Progenitor cell of endocrine pancreas (in vitro differentiated cells): Measurements from ENCODE around the gene GALNT15. TPM values are rescaled to one million over a fixed set of nuclear protein-coding genes. Genes with fewer than 3 reads are reported as not detected.

Experiments
- DNase-seq: peaks from one replicate; pipeline ENCODE4 v3.0.0; 2021; ENCODE audit warnings: low spot score; ENCODE audit not compliant: unreplicated experiment
- H3K27ac Mint-ChIP-seq: 2 replicates; pipeline ENCODE4 v1.8.0; 2021; ENCODE audit warnings: mild to moderate bottlenecking, moderate library complexity, mixed read lengths
- H3K27me3 Mint-ChIP-seq: 2 replicates; pipeline ENCODE4 v1.8.0; 2021; ENCODE audit warnings: mixed read lengths
- H3K36me3 Mint-ChIP-seq: 2 replicates; pipeline ENCODE4 v1.8.0; 2022; ENCODE audit warnings: mixed read lengths; ENCODE audit not compliant: insufficient read depth
- H3K4me1 Mint-ChIP-seq: 2 replicates; pipeline ENCODE4 v1.8.0; 2021; ENCODE audit warnings: low read depth, mixed read lengths
- H3K4me3 Mint-ChIP-seq: 2 replicates; pipeline ENCODE4 v1.8.0; 2021; ENCODE audit warnings: low read depth, mild to moderate bottlenecking, moderate library complexity, mixed read lengths
- H3K9me3 Mint-ChIP-seq: 2 replicates; pipeline ENCODE4 v1.8.0; 2021; ENCODE audit warnings: low read depth, mixed read lengths
- total RNA-seq: library from RNA; stranded (reverse); gene quantifications from 2 replicates; pipeline ENCODE4 v1.2.1, GENCODE V29; 2021
- TF ChIP-seq, protein P1 (sequence below): fragments of 200-600 bp; sonication (generic); IDR thresholded peaks from one replicate; pipeline ENCODE4 v1.5.0; 2021; ENCODE audit warnings: antibody characterized with exemption, mild to moderate bottlenecking; ENCODE audit not compliant: unreplicated experiment

The GALNT15 gene
- total RNA-seq, 1 donor from 2014 or later: 0.46 TPM

DNA sequence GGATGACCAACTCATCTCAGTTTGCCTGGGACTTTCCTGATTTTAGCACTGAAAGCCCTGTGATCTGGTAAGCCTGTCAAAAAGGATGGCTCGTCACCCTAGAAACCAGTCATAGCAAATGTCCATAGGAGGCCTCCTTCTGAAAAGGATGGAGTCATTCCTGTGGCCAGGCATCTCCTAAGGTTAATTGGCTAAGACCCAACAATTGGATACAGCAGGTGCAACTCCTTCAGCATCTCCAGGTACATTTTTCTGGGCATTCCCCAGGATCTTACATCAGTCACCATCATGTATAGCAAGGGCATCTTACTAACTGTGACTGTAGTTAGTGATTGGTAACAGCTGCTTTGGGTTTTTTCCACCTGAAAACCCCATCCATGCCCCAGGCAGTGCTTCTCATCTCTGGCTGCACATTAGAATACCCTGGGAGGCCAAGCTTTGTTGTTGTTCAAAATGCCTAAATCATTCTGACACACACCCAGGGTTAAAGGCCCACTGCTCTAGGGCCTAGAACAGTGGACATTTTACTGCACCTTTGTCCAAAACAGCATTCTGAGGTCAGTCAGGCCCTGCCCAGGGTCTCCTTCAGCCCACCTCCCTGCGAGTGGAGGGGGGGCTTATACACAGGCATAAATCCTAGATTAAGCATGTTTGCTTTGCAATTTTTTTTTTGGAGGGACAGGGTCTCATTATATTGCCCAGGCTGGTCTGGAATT lies 28.3 kb upstream of the GALNT15 start:
- TF ChIP-seq, protein P1, sequence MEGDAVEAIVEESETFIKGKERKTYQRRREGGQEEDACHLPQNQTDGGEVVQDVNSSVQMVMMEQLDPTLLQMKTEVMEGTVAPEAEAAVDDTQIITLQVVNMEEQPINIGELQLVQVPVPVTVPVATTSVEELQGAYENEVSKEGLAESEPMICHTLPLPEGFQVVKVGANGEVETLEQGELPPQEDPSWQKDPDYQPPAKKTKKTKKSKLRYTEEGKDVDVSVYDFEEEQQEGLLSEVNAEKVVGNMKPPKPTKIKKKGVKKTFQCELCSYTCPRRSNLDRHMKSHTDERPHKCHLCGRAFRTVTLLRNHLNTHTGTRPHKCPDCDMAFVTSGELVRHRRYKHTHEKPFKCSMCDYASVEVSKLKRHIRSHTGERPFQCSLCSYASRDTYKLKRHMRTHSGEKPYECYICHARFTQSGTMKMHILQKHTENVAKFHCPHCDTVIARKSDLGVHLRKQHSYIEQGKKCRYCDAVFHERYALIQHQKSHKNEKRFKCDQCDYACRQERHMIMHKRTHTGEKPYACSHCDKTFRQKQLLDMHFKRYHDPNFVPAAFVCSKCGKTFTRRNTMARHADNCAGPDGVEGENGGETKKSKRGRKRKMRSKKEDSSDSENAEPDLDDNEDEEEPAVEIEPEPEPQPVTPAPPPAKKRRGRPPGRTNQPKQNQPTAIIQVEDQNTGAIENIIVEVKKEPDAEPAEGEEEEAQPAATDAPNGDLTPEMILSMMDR: no peak
- H3K27me3 Mint-ChIP-seq: peaks cover 6% of the 10 kb centered on the region
- no peak for DNase-seq
- no peak overlapping the region for H3K27ac Mint-ChIP-seq
- peaks cover 21% of the 10 kb centered on the region for H3K9me3 Mint-ChIP-seq
- H3K4me1 Mint-ChIP-seq: peaks cover 5% of the 10 kb centered on the region
- no peak overlapping the region for H3K4me3 Mint-ChIP-seq
- H3K36me3 Mint-ChIP-seq: peaks cover 5% of the 10 kb centered on the region

DNA sequence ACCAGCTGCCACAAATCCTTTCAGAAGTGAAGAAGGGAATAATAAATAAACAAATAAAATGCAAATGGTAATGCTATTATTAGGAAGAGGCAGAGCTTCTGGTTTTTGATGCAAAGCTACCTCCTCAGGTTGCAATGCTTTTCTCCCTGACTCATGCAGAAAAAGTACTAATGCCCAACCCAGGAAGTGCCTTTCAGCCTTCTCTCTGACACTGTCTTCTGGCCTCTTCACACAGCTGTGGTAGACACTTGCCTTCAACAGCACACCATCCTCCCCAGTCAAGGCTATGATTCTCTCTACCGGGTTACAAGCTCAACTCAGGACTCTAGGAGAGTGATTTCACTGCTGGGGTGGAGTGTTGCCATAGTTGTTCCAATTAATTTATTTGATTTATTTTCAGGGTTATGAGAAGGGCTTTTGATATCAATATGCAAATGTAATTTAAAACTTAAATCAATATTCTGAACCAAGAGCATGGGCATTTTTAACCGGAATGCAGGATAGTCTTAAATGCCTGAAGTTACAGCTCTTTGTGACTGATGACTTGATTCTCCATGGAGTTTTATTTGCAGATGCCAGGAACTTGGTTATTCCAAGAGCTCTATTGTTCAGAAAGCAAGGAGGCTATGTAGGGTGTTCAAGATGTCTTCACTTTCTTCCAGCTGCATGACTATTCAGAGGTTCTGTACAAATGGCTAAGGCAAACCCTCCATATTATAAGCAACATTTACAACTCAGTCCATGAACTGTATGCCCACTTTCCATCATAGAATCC lies 27.1 kb upstream of the GALNT15 start:
- peaks cover 19% of the 10 kb centered on the region for H3K9me3 Mint-ChIP-seq
- peaks cover 5% of the 10 kb centered on the region for H3K36me3 Mint-ChIP-seq
- H3K27me3 Mint-ChIP-seq: peaks cover 6% of the 10 kb centered on the region
- no peak for DNase-seq
- TF ChIP-seq, protein P1: no peak
- no peak overlapping the region for H3K27ac Mint-ChIP-seq
- H3K4me1 Mint-ChIP-seq: peaks cover 5% of the 10 kb centered on the region
- H3K4me3 Mint-ChIP-seq: no peak overlapping the region

DNA sequence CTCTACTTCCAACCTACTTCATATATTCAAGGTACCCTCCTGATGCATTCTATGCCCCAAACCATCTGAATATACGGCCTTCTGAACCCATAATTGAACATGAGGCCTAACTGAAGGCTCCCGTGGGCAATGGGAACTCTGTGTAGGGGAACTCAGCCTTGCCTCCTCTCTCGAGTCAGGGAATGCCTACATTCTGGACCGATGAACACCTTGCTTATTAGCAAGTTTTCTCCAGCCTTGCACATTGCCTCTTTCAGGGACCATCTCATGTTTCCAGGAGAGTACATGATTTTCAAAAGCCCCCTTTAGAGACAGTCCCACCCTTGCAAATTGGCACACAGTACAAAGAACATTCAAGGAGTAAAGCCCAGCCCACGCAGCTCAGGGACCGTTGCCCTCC lies 26.3 kb upstream of the GALNT15 start:
- Mint-ChIP-seq H3K27ac (no peak overlapping the region), H3K4me1 (peaks cover 5% of the 10 kb centered on the region), H3K9me3 (peaks cover 24% of the 10 kb centered on the region), H3K27me3 (peaks cover 6% of the 10 kb centered on the region), H3K4me3 (no peak overlapping the region), H3K36me3 (peaks cover 5% of the 10 kb centered on the region)
- TF ChIP-seq, protein P1: no peak
- no peak for DNase-seq

DNA sequence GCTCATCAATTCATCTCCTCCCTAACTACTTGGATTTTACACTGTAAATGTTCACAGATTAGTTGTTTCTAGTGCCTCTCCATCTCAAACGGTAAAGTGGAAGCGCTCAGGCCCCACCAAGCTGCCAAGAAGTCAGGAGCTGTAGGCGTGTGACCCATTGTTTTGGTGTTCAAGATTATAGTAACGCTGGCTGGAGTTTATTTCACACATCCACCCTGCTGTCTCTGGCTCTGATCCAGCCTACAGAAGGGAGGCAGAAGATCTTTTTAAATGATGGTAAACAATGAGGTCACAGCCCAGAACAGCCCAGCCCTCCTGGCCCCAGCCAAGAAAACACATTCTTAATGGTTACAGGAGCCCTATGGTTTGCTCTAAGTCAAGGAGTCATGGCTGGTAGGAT lies 25.7 kb upstream of the GALNT15 start:
- peaks cover 21% of the 10 kb centered on the region for H3K9me3 Mint-ChIP-seq
- H3K27ac Mint-ChIP-seq: no peak overlapping the region
- peaks cover 8% of the 10 kb centered on the region for H3K27me3 Mint-ChIP-seq
- TF ChIP-seq, protein P1: no peak
- H3K4me3 Mint-ChIP-seq: no peak overlapping the region
- peaks cover 3% of the 10 kb centered on the region for H3K36me3 Mint-ChIP-seq
- H3K4me1 Mint-ChIP-seq: peaks cover 5% of the 10 kb centered on the region
- no peak for DNase-seq

DNA sequence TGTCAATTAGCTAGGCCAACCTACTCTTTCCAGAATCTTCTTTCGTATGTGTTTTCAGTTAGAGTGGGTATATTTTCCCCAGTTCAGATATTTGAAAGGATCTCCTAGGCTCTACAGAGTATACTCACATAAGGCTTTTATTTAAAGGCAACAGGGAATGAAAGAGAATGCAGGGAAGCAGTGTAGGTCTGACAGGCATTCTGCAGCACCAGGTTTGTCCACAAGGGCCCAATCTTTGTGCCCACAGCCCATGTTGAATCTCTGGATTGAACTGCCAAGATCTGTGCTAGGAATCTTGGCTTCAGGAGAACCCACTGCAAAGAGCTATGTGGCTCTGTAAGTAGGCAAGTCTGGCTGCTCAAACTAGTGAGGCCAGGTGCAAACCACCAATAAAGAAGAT lies 24.2 kb upstream of the GALNT15 start:
- peaks cover 15% of the 10 kb centered on the region for H3K27me3 Mint-ChIP-seq
- H3K9me3 Mint-ChIP-seq: peaks cover 24% of the 10 kb centered on the region
- H3K27ac Mint-ChIP-seq: no peak overlapping the region
- H3K36me3 Mint-ChIP-seq: no peaks in the 10 kb centered on the region
- DNase-seq: no peak
- TF ChIP-seq, protein P1: no peak
- no peak overlapping the region for H3K4me3 Mint-ChIP-seq
- no peaks in the 10 kb centered on the region for H3K4me1 Mint-ChIP-seq
